Left ventricle myocardium inferior (tissue), 1 donor: ENCODE data around the gene ST3GAL3. TPM values are rescaled to one million over a fixed set of nuclear protein-coding genes. Genes with fewer than 3 reads are reported as not detected.

Experiments used
- DNase-seq: peaks from one replicate; pipeline ENCODE4 v3.0.0-alpha.2; 2020
- H3K27ac ChIP-seq: fragments of 200-600 bp; replicated peaks from 2 replicates; pipeline ENCODE4 v1.8.0; 2021
- H3K27me3 ChIP-seq: fragments of 200-600 bp; 2 replicates; pipeline ENCODE4 v1.8.0; 2021; ENCODE audit warnings: low read depth
- H3K36me3 ChIP-seq: fragments of 200-600 bp; 2 replicates; pipeline ENCODE4 v1.8.0; 2021
- H3K4me1 ChIP-seq: fragments of 200-600 bp; 2 replicates; pipeline ENCODE4 v1.8.0; 2021
- H3K4me3 ChIP-seq: fragments of 200-600 bp; 2 replicates; pipeline ENCODE4 v1.8.0; 2021; ENCODE audit warnings: mild to moderate bottlenecking, moderate library complexity
- H3K9me3 ChIP-seq: fragments of 200-600 bp; replicated peaks from 2 replicates; pipeline ENCODE4 v1.8.0; 2021
- intact Hi-C: fragments of 100-400 bp; cut with micrococcal nuclease; formaldehyde crosslinking; loops from one replicate; pipeline ENCODE4 v1.11.0; 2022
- total RNA-seq: library from RNA; stranded (reverse); fragmentation: NEBNext Ultra II Directional; extraction: Animal tissue kit (Norgen Biotek cat#: 25700); gene quantifications from one replicate; pipeline ENCODE4 v1.2.1, GENCODE V29; 2021
- TF ChIP-seq, protein P1 (sequence below): fragments of 200-600 bp; IDR thresholded peaks from 2 replicates; pipeline ENCODE4 v1.8.0; 2021; ENCODE audit warnings: antibody characterized with exemption, mild to moderate bottlenecking, borderline replicate concordance
- donor health status: DM: no; HTN: yes; CAD: no; lungs with severe emphysema.

The ST3GAL3 gene
- total RNA-seq, 1 donor from 2014 or later, result 29.9 TPM

DNA sequence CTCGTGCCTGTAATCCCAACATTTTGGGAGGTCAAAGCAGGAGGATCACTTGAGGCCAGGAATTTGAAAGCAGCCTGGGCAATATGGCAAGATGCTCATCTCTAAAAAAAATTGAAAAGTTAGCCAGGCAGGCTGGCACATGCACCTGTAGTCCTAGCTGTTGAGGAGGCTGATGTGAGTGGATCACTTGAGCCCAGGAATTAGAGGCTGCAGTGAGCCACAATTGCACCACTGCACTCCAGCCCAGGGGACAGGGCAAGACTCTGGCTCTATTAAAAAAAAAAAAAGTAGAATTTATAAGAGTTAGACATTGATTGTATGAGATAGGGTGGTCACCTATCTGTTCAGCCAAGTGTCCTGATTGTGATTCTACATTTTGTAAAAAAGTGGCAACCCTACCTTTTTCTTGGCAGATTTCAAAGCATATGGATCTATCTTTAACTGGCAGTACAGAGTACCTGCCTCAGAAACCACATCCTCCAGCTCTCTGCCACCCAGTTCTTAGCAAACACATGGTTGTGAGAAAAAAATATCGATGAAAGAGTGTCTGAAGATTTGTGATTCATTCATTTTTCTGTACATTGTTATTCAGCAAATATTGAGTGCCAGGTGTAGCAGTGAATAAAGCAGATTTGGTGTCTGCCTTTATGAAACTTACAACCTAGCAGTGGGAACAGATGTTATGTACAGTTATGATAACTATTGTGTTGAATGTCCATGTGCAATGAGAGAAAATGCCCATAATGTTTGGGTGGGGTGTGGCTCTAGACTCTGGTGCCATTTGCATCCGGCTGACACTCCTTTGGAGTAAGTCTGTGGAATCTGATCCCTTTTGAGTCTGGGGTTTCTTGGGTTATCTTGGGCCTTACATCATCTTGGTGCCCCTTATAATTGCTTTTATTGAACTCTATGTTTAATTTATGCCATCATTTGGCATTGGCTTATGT, 82.5 kb downstream of the ST3GAL3 start:
- TF ChIP-seq, protein P1, sequence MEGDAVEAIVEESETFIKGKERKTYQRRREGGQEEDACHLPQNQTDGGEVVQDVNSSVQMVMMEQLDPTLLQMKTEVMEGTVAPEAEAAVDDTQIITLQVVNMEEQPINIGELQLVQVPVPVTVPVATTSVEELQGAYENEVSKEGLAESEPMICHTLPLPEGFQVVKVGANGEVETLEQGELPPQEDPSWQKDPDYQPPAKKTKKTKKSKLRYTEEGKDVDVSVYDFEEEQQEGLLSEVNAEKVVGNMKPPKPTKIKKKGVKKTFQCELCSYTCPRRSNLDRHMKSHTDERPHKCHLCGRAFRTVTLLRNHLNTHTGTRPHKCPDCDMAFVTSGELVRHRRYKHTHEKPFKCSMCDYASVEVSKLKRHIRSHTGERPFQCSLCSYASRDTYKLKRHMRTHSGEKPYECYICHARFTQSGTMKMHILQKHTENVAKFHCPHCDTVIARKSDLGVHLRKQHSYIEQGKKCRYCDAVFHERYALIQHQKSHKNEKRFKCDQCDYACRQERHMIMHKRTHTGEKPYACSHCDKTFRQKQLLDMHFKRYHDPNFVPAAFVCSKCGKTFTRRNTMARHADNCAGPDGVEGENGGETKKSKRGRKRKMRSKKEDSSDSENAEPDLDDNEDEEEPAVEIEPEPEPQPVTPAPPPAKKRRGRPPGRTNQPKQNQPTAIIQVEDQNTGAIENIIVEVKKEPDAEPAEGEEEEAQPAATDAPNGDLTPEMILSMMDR, result no peak

DNA sequence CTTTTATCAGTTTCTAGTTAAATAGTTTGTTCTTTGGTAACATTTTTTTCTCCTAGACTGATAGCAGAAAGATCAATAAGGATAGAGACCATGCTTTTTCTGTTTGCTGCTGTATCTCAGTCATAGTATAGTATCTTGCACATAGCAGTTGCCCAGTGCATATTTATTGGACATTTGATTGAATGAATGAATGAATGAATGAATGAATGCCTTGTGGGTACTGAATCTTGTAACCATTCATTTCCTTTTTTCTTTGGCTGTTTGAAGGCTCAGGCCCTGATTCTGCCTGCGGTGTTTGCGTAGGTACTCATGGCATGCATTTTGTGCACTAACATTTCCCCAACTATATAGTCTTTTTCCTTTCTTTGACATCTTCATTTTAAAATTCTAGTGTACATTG, 83.9 kb downstream of the ST3GAL3 start:
- H3K27ac ChIP-seq, result no peak overlapping the region
- no peaks in the 10 kb centered on the region for H3K27me3 ChIP-seq
- H3K4me1 ChIP-seq, result peaks cover 27% of the 10 kb centered on the region
- H3K9me3 ChIP-seq, result no peaks in the 10 kb centered on the region
- TF ChIP-seq, protein P1, result no peak
- DNase-seq, result no peak
- H3K36me3 ChIP-seq, result no peaks in the 10 kb centered on the region
- intact Hi-C loops, result no loop called here
- no peak overlapping the region for H3K4me3 ChIP-seq

More for the DNA sequence above, 82.5 kb downstream of the ST3GAL3 start:
- no peak for DNase-seq
- Histone ChIP-seq H3K4me1 (peaks cover 24% of the 10 kb centered on the region), H3K9me3 (no peaks in the 10 kb centered on the region), H3K4me3 (no peak overlapping the region), H3K36me3 (no peaks in the 10 kb centered on the region), H3K27me3 (no peaks in the 10 kb centered on the region), H3K27ac (no peak overlapping the region)
- intact Hi-C loops, result no loop called here

DNA sequence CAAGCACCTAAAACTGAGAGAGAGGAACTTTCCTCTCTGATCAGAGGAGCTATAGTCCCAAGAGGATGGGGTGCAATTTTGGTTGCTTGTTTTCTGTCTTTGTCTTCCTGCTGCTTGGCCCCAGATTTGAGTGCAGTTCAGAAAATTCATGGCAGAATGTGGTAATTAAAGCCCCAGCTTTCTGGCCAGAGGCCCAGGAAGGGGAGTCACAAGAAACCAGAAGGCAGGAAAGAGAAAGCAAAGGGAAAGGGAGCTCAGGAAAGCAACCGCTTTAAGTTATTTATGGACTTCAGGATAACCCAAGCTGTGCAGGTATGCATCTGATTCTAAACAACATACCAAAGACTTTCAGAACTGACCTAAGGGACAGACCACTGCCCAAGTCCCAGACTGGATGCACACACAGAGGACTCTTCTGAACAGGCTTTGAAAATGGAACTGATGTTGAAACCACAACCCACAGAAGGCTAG, 88.8 kb downstream of the ST3GAL3 start:
- no peak overlapping the region for H3K27ac ChIP-seq
- H3K4me1 ChIP-seq, result peaks cover 10% of the 10 kb centered on the region
- no peaks in the 10 kb centered on the region for H3K27me3 ChIP-seq
- TF ChIP-seq, protein P1, result no peak
- no peak for DNase-seq
- intact Hi-C loops, result no loop called here
- H3K36me3 ChIP-seq, result peaks cover 4% of the 10 kb centered on the region
- no peaks in the 10 kb centered on the region for H3K9me3 ChIP-seq
- no peak overlapping the region for H3K4me3 ChIP-seq

DNA sequence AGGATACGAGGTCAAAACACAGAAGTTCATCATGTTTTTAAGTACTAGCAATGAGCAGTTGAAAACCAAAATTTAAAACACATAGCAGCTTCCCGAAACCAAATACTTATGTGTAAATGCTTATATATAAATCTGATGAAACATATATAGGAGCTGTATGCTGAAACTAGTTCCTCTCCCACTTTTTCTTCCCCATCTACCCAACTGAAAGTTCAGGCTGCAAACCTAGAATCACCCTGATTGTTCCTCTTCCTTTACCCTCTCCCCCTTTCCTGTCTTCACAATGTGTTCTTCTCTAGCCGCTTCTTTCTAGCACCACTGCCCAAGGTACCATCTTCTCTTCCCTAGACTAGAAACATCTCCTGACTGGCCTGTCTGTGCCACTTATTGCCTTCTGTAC, 90.6 kb downstream of the ST3GAL3 start:
- H3K4me1 ChIP-seq, result peaks cover 10% of the 10 kb centered on the region
- TF ChIP-seq, protein P1, result no peak
- no peaks in the 10 kb centered on the region for H3K9me3 ChIP-seq
- no peak overlapping the region for H3K27ac ChIP-seq
- DNase-seq, result no peak
- no peaks in the 10 kb centered on the region for H3K27me3 ChIP-seq
- H3K4me3 ChIP-seq, result no peak overlapping the region
- intact Hi-C loops, result no loop called here
- peaks cover 4% of the 10 kb centered on the region for H3K36me3 ChIP-seq

DNA sequence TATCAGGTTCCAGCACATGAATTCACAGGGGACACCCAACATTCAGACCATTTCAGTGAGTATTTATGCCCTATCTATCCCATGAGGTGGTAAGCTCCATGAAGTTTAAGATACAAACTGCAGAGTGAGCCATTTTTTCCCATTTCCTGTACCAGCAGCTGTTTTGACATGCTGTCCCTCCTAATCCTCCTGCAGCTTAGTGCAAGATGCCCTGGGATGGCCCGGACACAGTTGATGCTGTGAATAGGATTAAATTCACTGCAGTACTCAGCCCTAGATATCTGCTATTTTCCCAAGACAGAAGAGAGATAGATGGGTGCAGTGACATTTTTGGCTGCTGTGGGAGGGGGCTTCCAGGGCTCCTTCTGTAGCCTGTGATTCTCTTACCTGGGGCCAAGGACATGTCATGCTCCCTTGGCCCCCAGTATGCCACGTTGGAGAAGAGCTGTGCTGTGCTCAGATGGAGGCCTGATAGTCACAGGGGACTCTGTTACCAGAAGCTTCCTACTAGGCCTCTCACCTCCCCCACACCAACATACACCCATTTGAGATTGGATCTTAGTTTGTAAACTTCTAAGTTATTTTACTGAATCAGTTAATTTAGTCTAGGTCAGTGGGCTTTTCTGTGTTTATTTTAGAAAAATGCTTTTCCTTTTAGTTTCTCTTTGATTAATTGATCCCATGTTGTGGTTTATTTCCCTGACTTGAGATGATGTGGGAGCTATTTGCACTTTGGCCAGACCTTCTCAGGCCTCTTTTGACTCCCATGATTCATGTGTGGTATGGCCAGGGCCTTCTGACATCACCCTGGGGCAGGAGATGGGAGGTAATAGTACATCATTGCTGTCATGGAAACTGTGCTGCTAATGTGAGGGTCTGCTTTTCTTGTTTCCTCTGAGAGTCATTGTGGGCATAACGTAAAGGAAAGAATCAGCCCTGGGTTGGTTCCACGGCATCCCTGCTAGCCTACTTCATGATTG, 92.6 kb downstream of the ST3GAL3 start:
- Histone ChIP-seq H3K9me3 (no peaks in the 10 kb centered on the region), H3K36me3 (peaks cover 4% of the 10 kb centered on the region), H3K27ac (no peak overlapping the region), H3K4me3 (no peak overlapping the region), H3K4me1 (peaks cover 10% of the 10 kb centered on the region), H3K27me3 (no peaks in the 10 kb centered on the region)
- no peak for DNase-seq
- TF ChIP-seq, protein P1, result no peak
- intact Hi-C loops, result no loop called here
